Osteocyte (in vitro differentiated cells): Measurements from ENCODE around the gene OGFOD3. TPM values are rescaled to one million over a fixed set of nuclear protein-coding genes. Genes with fewer than 3 reads are reported as not detected.

Experiments used
- DNase-seq: peaks from one replicate; pipeline ENCODE4 v3.0.0; 2021; ENCODE audit warnings: mixed read lengths; ENCODE audit not compliant: unreplicated experiment; ENCODE audit errors: extremely low spot score
- H3K27ac Mint-ChIP-seq: one replicate; pipeline ENCODE4 v1.8.0; 2021; ENCODE audit warnings: mild to moderate bottlenecking, mixed read lengths; ENCODE audit not compliant: unreplicated experiment
- H3K27me3 Mint-ChIP-seq: one replicate; pipeline ENCODE4 v1.8.0; 2021; ENCODE audit warnings: mixed read lengths; ENCODE audit not compliant: unreplicated experiment
- H3K36me3 Mint-ChIP-seq: one replicate; pipeline ENCODE4 v1.8.0; 2021; ENCODE audit warnings: mixed read lengths; ENCODE audit not compliant: unreplicated experiment
- H3K4me1 Mint-ChIP-seq: one replicate; pipeline ENCODE4 v1.8.0; 2021; ENCODE audit warnings: mixed read lengths; ENCODE audit not compliant: unreplicated experiment
- H3K4me3 Mint-ChIP-seq: one replicate; pipeline ENCODE4 v1.8.0; 2021; ENCODE audit warnings: mild to moderate bottlenecking, moderate library complexity, mixed read lengths; ENCODE audit not compliant: unreplicated experiment
- H3K9me3 Mint-ChIP-seq: one replicate; pipeline ENCODE4 v1.8.0; 2021; ENCODE audit warnings: mixed read lengths; ENCODE audit not compliant: unreplicated experiment
- total RNA-seq: library from RNA; stranded (reverse); gene quantifications from 2 replicates; pipeline ENCODE4 v1.2.1, GENCODE V29; 2021
- TF ChIP-seq, protein P1 (sequence below): fragments of 200-600 bp; sonication (generic); IDR thresholded peaks from 2 replicates; pipeline ENCODE4 v1.5.0; 2021; ENCODE audit warnings: antibody characterized with exemption, mild to moderate bottlenecking, moderate library complexity

OGFOD3 gene
- total RNA-seq, 1 donor from 2014 or later: 32.8 TPM

DNA sequence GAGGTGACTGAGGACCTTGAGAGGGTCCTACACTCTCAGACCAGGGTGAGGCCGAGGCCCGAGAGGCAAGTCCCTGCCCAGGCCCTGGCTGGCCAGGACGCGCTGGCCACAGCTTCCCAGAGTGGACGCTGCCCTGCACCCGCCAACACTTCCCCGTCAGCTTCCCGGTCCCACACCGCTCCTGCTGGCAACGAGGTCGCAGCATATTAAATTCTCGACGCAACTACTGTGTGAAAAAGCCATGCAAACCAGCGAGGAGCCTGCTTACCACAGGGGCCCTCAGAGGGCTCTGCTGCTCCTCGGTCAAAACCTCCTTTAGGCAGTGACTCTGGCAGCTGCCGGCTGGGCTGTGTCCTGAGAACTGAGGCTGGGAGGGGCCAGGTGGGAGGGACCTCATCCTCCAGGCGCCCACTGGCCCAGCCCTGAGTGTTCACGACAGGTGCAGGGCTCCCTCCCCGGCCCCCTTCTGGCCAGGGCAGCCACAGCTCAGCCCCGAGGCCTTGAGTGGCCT is 61.5 kb downstream of the OGFOD3 start:
- H3K9me3 Mint-ChIP-seq: no peaks in the 10 kb centered on the region
- H3K27ac Mint-ChIP-seq: no peak overlapping the region
- H3K4me1 Mint-ChIP-seq: peaks cover 4% of the 10 kb centered on the region
- no peak overlapping the region for H3K4me3 Mint-ChIP-seq
- TF ChIP-seq, protein P1, sequence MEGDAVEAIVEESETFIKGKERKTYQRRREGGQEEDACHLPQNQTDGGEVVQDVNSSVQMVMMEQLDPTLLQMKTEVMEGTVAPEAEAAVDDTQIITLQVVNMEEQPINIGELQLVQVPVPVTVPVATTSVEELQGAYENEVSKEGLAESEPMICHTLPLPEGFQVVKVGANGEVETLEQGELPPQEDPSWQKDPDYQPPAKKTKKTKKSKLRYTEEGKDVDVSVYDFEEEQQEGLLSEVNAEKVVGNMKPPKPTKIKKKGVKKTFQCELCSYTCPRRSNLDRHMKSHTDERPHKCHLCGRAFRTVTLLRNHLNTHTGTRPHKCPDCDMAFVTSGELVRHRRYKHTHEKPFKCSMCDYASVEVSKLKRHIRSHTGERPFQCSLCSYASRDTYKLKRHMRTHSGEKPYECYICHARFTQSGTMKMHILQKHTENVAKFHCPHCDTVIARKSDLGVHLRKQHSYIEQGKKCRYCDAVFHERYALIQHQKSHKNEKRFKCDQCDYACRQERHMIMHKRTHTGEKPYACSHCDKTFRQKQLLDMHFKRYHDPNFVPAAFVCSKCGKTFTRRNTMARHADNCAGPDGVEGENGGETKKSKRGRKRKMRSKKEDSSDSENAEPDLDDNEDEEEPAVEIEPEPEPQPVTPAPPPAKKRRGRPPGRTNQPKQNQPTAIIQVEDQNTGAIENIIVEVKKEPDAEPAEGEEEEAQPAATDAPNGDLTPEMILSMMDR: no peak
- DNase-seq: no peak
- no peaks in the 10 kb centered on the region for H3K36me3 Mint-ChIP-seq
- H3K27me3 Mint-ChIP-seq: peaks cover 18% of the 10 kb centered on the region

DNA sequence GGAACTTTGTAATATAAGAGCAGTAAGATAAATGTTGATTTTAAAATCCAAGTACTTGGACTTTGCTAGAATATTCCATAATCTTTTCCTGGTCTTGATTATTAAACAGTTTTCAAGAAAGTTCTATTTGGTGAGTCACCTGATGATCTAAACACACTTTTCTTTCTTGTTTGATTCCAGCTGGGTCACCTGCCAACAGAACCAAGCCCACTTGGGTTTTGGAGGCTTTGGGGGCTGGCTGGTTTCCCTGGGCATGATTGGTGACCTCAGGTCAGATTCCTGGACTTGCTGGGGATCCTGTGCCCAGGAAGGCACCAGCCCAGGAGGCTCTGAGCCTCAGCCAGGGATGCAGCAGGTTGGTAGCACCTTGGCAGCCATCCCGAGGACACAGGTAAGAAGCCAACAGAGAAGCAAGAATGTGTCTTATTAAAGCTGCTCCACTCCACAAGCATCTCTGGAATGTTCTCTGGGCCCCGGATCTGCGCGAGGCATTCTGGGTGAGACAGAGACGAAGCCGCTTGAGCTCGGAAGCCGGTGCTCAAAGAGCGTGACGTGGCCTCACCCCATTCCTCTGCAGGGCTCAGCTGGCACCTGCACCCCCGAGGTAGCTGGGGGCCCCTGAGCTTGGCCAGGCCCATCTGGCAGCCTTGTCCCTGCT is 62.5 kb downstream of the OGFOD3 start:
- H3K9me3 Mint-ChIP-seq: no peaks in the 10 kb centered on the region
- peaks cover 4% of the 10 kb centered on the region for H3K4me1 Mint-ChIP-seq
- H3K27ac Mint-ChIP-seq: no peak overlapping the region
- DNase-seq: no peak
- no peak overlapping the region for H3K4me3 Mint-ChIP-seq
- no peaks in the 10 kb centered on the region for H3K36me3 Mint-ChIP-seq
- peaks cover 15% of the 10 kb centered on the region for H3K27me3 Mint-ChIP-seq
- TF ChIP-seq, protein P1: no peak

DNA sequence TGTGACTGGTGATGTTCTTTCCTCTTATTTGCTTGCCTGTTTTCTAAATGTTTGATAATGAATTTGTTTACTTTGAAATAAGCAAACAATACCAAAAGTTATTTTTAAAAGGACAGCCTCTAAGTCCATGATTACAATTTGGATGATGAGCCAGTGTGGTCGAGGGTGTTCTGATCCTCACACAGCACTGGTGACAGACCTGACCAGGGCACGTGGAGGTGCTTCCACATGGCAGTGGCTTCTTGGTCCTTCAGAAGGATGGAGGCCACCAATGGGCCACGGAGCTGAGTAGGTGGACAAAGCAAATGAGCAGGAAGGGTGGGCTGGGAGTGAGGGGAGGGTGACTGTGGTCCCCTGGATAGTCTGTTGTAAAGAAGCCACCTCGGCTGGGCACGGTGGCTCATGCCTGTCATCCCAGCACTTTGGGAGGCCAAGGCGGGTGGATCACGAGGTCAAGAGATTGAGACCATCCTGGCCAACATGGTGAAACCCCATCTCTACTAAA is 63.5 kb downstream of the OGFOD3 start:
- no peak for DNase-seq
- H3K36me3 Mint-ChIP-seq: no peaks in the 10 kb centered on the region
- TF ChIP-seq, protein P1: no peak
- H3K27ac Mint-ChIP-seq: no peak overlapping the region
- peaks cover 15% of the 10 kb centered on the region for H3K27me3 Mint-ChIP-seq
- peaks cover 4% of the 10 kb centered on the region for H3K4me1 Mint-ChIP-seq
- no peaks in the 10 kb centered on the region for H3K9me3 Mint-ChIP-seq
- no peak overlapping the region for H3K4me3 Mint-ChIP-seq

DNA sequence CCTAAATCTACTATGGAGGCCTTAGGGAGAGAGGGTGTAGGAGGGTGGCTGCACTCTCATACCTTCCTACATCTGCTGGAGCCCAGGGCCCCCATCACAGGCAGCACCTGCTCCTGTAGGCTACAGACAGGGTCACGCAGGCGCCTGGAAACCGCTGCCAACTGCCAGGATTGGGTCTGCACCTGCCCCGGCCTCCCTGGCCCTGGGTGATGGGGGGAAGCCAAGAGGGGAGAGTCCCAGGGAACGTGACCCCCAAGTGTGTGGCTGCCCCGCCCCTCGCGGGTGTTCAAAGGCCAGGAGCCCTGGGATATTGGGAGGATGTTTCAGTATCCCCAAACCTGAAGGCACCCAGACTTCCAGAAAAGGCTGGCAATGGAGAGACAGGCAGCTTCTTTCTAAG is 64.9 kb downstream of the OGFOD3 start:
- Mint-ChIP-seq H3K4me3 (no peak overlapping the region), H3K27me3 (peaks cover 22% of the 10 kb centered on the region), H3K36me3 (no peaks in the 10 kb centered on the region), H3K4me1 (peaks cover 13% of the 10 kb centered on the region), H3K9me3 (no peaks in the 10 kb centered on the region), H3K27ac (no peak overlapping the region)
- TF ChIP-seq, protein P1: no peak
- no peak for DNase-seq

DNA sequence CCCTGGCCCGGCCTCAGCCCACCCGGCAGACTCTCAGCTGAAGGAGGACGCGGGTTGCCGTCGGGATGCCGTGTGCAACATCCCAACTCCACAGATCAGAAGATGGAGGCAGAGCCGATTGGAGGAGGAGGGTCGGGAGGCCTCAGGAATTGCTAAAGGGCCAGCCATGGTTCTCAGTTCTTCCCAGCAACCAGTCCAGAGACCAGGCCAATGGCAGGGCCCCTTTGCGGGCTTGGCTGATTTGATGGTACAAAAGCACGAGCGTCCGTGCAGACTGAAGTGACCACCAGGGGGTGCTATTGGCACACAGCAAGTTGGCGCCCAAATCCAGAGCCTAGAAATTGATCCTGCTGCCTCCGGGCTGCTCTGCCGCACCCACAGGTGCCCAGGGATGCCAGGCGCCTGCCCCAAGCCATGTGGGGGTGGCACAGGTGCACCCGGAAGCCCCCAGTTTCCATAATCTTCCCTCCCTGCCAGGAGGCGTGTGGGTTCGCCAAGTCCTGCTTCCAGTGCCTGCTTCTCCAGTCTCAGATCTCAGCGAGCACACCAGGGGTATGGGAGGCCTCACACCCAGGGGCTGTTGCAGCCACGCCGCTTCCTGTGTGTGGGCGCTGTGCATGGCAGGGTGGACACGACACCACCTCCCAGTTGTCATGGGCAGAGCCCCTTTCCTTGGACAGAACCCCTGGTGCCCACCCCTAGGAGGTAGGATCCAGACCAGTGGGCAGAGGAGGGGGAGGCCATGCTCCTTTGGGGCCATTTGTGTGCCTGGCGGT is 66.5 kb downstream of the OGFOD3 start:
- Mint-ChIP-seq H3K27ac (no peak overlapping the region), H3K27me3 (peaks cover 18% of the 10 kb centered on the region), H3K36me3 (no peaks in the 10 kb centered on the region), H3K4me1 (peaks cover 13% of the 10 kb centered on the region), H3K4me3 (no peak overlapping the region), H3K9me3 (no peaks in the 10 kb centered on the region)
- TF ChIP-seq, protein P1: peak; percentile 98
- peak; percentile 94 for DNase-seq
